GM19438 (cell line): ENCODE results near the gene AGPAT3.

Source experiments
- ATAC-seq: cut with Tn5 transposase; IDR thresholded peaks from one replicate; pipeline ENCODE4 v1.9.1; 2021; ENCODE audit warnings: low read depth; ENCODE audit not compliant: unreplicated experiment

AGPAT3 gene

GRCh38 chr21:43970551-43970950 is 105.5 kb downstream of the AGPAT3 start:
- no peak for ATAC-seq

DNA sequence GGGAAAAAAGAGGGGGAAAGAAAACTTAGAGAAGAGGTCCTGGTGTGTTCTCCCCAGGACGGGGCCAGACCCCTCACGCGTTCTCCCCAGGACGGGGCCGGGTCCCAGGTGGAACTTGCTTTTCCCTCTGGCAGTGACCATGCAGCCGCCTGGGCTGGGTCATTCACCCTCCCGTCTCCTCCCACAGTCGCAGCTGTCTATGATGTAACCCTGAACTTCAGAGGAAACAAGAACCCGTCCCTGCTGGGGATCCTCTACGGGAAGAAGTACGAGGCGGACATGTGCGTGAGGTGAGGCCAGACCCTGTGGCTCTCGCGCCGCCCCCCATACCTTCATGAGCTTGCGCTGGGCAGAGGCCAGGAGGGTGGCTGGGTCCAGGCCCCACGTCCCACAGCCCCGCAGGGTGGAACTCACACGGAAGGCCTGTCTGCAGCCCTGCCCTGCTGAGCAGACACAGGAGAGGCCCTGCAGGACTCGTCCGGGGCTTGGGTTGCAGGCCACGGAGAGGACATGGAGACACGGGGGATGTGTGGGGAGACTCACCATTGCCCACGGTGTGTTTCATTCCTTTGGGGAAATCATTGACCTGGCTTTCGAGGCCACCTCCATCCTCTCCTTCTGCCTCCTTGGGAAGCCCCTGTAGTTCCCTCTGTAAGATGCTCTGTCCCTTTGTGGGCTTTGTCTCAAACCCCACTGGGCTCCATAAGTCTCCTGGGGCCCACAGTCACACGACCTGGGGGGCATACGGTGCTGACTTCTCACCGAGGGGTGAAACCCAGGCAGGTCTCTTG is 106.4 kb downstream of the AGPAT3 start:
- ATAC-seq = no peak

- ATAC-seq = no peak
Observed at GRCh38 chr21:43971992-43972255, 106.9 kb downstream of the AGPAT3 start.

DNA sequence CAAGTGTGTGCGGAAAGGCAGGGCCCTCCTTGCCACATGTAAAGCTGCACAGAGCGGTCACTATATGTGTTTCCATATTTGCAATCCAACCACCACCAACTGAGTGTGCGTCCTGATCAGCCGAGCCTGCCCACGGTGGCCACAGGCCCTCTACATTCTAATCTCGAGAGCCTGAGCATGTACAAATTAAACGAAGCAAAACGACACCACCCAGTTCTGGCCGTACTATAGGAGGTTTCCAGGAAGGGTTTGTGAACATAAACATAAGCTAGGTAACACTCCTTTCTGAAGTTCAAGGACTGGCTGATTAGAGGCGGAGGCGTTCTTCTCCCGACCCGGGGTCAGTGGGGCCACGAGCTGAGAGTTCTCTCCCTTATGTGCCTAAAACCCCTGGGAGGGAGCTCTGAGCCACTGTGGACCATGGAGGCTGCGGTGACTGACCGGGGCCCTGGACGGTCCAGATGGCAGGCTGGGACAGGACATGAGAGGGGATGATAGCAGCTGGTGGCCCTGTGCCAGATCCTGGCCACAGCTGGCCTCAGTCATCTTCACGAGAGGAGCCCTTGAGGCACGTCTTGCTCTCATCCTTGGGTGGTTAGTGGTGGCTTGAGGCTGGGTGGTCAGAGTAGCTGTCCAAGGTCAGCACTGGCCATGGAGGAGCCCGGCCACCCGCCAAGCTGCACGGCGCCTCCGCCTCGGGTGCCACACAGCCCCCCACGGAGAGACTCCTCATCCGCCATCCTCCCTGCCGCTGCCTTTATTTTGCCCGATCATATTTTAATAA is 108.0 kb downstream of the AGPAT3 start:
- no peak for ATAC-seq

- no peak for ATAC-seq
Observed at GRCh38 chr21:43973634-43973955, 108.6 kb downstream of the AGPAT3 start.

DNA sequence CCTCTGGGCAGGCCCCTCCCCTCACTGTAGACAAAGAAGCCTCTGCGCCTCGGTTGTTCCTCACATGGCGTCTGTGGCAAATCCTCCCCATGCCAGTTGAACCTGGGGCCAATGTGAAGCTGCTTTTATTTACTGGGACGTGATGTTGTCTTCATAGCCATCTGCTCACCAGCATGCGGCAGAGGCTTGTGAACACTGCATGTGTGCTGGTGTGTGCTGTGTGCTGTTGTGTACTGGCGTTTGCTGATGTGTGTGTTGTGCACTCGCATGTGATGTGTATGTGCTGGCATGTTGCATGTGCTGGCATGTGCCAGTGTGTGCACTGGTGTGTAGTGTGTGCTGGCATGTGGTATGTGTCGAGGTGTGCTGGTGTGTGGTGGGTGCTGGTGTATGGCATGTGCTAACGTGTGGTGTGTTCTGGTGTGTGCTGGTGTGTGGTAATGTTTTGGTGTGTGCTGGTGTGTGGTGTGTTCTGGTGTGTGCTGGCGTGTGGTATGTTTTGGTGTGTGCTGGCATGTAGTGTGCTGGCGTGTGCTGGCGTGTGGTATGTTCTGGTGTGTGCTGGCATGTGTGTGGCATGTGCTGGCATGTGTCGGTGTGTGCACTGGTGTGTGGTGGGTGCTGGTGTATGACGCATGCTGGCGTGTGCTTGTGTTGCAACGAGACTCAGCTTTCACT is 109.9 kb downstream of the AGPAT3 start:
- ATAC-seq = no peak

- ATAC-seq = peak; percentile 67
Observed at GRCh38 chr21:43975469-43976098, 110.6 kb downstream of the AGPAT3 start.

GRCh38 chr21:43976661-43977060 is 111.6 kb downstream of the AGPAT3 start:
- ATAC-seq = no peak

DNA sequence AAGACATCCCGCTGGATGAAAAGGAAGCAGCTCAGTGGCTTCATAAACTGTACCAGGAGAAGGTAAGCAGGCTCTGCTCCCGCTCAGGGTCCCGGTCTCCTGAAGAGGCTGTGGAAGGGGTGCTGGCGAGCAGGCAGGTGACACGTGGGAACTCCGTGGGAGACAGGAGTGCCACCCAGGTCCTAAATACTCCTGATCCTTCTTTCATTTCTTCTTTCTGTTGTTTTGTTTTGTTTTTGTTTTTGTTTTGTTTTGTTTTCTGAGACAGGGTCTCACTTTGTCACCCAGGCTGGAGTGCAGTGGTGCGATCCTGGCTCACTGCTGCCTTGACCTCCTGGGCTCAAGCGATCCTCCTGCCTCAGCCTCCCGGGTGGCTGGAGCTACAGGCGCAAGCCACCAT is 113.0 kb downstream of the AGPAT3 start:
- no peak for ATAC-seq

DNA sequence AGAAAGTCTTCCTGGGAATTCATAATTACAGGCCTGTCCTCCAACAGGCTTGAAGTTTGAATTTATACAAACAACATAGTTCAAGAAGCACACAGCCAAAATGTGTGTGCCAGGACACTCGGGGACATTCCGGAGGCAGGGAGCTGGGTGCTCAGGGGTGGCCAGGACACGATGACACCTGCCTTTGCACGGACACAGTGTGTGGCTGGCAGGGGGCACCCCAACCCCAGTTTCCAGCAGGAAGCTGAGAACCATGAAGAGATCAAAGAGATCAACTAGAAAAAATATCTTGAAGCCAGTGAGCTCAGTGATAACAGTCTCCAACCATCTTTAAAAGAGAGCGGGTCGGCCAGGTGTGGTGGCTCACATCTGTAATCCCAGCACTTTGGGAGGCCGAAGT is 114.6 kb downstream of the AGPAT3 start:
- ATAC-seq = no peak

GRCh38 chr21:43981151-43981870 is 116.3 kb downstream of the AGPAT3 start:
- ATAC-seq = no peak

GRCh38 chr21:43981871-43982210 is 116.8 kb downstream of the AGPAT3 start:
- ATAC-seq = no peak

- ATAC-seq = no peak
Observed at GRCh38 chr21:43982489-43983078, 117.6 kb downstream of the AGPAT3 start.

DNA sequence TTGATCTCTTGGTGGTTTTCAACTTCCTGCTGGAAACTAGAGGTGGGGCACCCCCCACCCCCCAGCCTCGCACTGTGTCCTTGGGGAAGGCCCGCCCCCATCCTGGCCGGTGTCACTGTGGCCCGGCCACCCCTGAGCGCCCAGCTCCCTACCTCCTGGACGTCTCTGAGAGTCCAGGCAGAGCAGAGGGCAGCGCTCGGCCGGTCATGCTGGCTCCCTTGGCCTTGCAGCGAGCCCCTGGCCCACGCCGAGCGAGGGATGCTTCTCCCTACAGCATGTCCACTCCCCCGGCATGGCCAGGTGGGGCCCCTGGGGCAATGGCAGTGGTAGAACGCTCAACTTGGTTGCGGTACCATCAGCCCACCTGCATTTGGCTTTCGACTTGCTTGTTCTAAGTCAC is 118.4 kb downstream of the AGPAT3 start:
- no peak for ATAC-seq

GRCh38 chr21:43983860-43984420 is 118.9 kb downstream of the AGPAT3 start:
- ATAC-seq = no peak

DNA sequence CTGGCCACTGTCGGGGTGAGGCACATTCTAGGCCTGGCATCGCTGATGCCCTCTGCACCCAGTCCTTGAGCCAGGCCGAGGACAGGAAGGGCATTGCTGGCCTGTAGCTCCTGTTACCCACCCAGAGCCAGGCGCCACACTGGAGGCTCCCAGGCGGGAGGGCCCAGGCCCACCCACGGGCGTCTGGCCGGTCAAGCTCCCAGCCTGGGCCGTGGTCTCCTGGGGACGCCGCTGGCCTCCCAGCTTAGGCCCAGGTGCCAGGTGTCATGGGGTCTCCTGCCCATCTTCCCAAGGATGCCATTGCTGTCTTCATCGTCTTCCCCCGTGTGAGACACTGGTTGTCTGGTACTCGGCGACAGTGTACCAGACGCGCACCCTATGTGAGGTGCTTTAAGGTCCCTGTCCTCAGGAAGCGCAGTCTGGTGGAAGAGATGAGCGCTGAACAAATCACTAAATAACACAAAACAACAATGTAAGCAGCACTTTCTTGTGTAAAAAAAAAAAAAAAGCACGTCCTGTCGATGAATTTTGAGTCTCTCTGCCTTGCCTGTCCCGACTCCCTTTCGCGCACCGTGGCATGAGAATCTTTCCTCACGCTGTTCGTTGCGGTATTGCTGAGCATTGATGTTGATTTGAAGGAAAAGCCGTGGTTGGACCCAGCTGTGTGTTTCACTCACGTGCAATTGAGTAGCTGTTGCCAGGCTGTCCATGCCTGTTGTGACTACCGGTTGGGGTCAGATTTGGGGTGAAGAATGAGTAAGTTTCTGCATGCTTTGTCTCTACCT is 120.1 kb downstream of the AGPAT3 start:
- no peak for ATAC-seq

DNA sequence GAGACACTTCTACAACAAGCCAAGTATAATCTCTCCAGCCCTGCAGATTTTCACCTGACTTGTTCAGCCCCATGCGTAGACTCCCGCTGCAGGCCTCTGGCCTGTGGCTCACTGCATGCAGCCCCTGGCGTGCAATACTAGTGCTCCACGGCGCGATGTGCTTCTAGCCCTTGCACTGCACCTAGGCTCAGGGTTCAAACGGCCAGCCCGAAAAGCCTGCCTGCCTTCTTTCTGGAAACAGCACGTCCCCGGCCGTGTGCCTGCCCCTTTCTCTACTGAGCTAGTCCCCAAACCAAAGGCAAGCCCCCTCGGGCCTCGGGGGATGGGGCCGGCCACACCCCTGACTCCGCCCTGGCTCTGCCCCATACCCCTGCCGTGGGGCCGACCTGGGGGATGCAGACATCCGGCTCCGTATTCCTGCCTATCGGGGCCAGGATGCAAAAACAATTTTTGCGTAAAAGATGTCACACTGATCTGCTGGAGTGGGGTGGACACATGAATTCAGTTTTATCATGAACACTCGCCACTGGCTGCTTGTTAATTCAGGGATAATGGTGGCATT is 120.7 kb downstream of the AGPAT3 start:
- no peak for ATAC-seq

DNA sequence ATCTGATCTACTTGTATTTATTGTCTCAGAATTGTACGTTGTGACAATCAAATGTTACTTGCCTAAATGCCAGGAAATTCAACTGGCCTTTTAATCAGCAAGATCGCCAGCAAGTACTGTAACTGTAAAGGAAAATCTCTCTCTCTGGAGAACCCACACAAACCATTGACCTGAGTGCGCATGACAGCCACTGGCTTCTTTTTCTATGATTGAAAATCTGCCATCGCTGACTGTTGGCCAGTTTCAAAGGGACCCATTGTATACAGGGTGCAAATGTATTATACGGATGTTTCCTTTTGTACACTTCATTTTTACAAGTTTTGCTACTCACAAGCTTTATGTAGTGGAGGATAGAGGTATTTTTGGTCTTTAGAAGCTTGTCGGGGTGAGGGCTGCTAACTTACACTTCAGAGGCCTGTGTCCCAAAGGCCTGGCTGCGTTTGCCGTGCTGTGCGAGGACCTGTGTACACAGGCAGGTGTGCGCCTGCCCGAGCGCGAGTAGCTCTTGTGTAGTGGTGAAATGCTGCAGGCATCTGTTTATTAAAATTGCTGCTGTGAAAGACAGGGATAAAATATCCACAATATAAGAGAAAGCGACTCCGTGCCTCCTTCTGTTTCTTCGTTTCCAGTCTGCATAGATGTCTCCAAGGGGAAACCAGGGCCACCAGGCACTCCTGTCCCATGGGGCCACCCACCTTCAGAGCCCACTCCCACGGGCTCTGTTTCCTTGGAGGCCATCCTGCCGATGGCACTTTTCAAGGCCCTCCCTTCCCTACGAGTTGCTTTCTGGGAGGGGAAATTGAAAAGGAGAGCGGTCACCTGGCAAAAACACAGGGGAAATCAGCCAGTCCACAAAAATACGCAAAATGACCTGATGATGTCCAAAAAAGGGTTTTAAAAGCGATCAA is 121.8 kb downstream of the AGPAT3 start:
- no peak for ATAC-seq
